HepG2 (cell line): Measurements from ENCODE around the gene MEAF6. TPM values are rescaled to one million over a fixed set of nuclear protein-coding genes. Genes with fewer than 3 reads are reported as not detected.
A peak's percentile ranks its signal among the peaks of the same experiment; 100 is the strongest.

Source experiments
- FOXK2 ChIP-seq: fragments of 450-650 bp; IDR thresholded peaks from 2 replicates; pipeline ENCODE4 v1.6.1; 2016
- GABPB1 ChIP-seq: IDR thresholded peaks from 2 replicates; pipeline ENCODE4 v1.6.1; 2016; ENCODE audit warnings: mild to moderate bottlenecking, missing genetic modification reagents, moderate library complexity, missing compliant biosample characterization
- GATA4 ChIP-seq: sonication (generic); IDR thresholded peaks from 2 replicates; pipeline ENCODE4 v1.6.1; 2016; ENCODE audit warnings: antibody characterized with exemption, low read depth, borderline replicate concordance
- GLI4 ChIP-seq: sonication (generic); formaldehyde crosslinking; IDR thresholded peaks from 2 replicates; pipeline ENCODE4 v1.5.1; 2020; ENCODE audit warnings: missing genetic modification reagents, mild to moderate bottlenecking, moderate library complexity, borderline replicate concordance
- KLF13 ChIP-seq: sonication (generic); formaldehyde crosslinking; IDR thresholded peaks from 2 replicates; pipeline ENCODE4 v1.4.0; 2020; ENCODE audit warnings: mild to moderate bottlenecking, missing genetic modification reagents
- NFATC3 ChIP-seq: sonication (generic); formaldehyde crosslinking; IDR thresholded peaks from 2 replicates; pipeline ENCODE4 v1.5.1; 2020; ENCODE audit warnings: mild to moderate bottlenecking, missing genetic modification reagents
- NFE2L2 ChIP-seq: fragments of 150-350 bp; IDR thresholded peaks from 2 replicates; pipeline ENCODE4 v1.6.1; 2014; ENCODE audit warnings: low read length
- PRPF4 ChIP-seq: fragments of 200-400 bp; formaldehyde crosslinking; IDR thresholded peaks from 2 replicates; pipeline ENCODE4 v1.6.1; 2016; ENCODE audit warnings: low read length, low read depth; ENCODE audit not compliant: poor library complexity, severe bottlenecking
- SIX1 ChIP-seq: sonication (generic); formaldehyde crosslinking; IDR thresholded peaks from 2 replicates; pipeline ENCODE4 v1.4.0; 2020; ENCODE audit warnings: missing genetic modification reagents, borderline replicate concordance
- SMC3 ChIP-seq: IDR thresholded peaks from 2 replicates; pipeline ENCODE4 v1.6.1; 2011; ENCODE audit warnings: low read length, improper control_type of control experiment
- SRSF4 ChIP-seq: fragments of 200-400 bp; formaldehyde crosslinking; IDR thresholded peaks from one replicate; pipeline ENCODE4 v1.6.1; 2018; ENCODE audit warnings: mild to moderate bottlenecking, low read depth, low read length, moderate library complexity; ENCODE audit not compliant: poor library complexity, severe bottlenecking
- TOPORS ChIP-seq: sonication (generic); formaldehyde crosslinking; IDR thresholded peaks from 2 replicates; pipeline ENCODE4 v1.8.0; 2023; ENCODE audit warnings: mild to moderate bottlenecking, missing genetic modification reagents
- XRCC5 ChIP-seq: fragments of 200-400 bp; formaldehyde crosslinking; optimal IDR thresholded peaks from 2 replicates; pipeline ENCODE3; 2017; ENCODE audit warnings: mild to moderate bottlenecking, low read length
- ZFP36L2 ChIP-seq: sonication (generic); formaldehyde crosslinking; IDR thresholded peaks from 2 replicates; pipeline ENCODE4 v1.4.0; 2020; ENCODE audit warnings: missing genetic modification reagents
- ZNF614 ChIP-seq: IDR thresholded peaks from 2 replicates; pipeline ENCODE4 v1.6.1; 2018; ENCODE audit warnings: missing biosample characterization, missing genetic modification reagents, inconsistent platforms, borderline replicate concordance
- ZNF629 ChIP-seq: sonication (generic); formaldehyde crosslinking; conservative IDR thresholded peaks from 2 replicates; pipeline ENCODE4 v1.5.0; 2020; ENCODE audit warnings: missing genetic modification reagents
- ZNF660 ChIP-seq: sonication (generic); formaldehyde crosslinking; IDR thresholded peaks from 2 replicates; pipeline ENCODE4 v1.5.1; 2020; ENCODE audit warnings: mild to moderate bottlenecking, low read depth, missing genetic modification reagents, borderline replicate concordance
- ZNF761 ChIP-seq: sonication (generic); formaldehyde crosslinking; conservative IDR thresholded peaks from 2 replicates; pipeline ENCODE4 v1.4.0; 2020; ENCODE audit warnings: mild to moderate bottlenecking, missing genetic modification reagents
- ZSCAN20 ChIP-seq: sonication (generic); formaldehyde crosslinking; IDR thresholded peaks from 2 replicates; pipeline ENCODE4 v1.4.0; 2020; ENCODE audit warnings: missing genetic modification reagents, mild to moderate bottlenecking, borderline replicate concordance
- polyA plus RNA-seq, 8 experiments: library from polyadenylated mRNA; depleted of rRNA in 3 of 8; stranded (reverse) in 7 of 8; unstranded in 1 of 8; fragments of >200 nt; fragmentation: Illumina TruSeq in 4 of 8; extraction: Trizol in 4 of 8; gene quantifications; 2 replicates each; pipeline versions ENCODE4 v1.2.1 to v1.2.3, GENCODE V29; 2011 to 2016; ENCODE audit warnings: low read depth in 4 of 8, missing spikeins in 1 of 8, mixed read lengths in 1 of 8; ENCODE audit not compliant: insufficient read depth in 1 of 8
- total RNA-seq, 5 experiments: library from RNA; depleted of rRNA; stranded (reverse); fragments of >200 nt; fragmentation: Illumina TruSeq; extraction: Trizol; gene quantifications; 2 replicates each; pipeline ENCODE4 v1.2.3, GENCODE V29; 2016; ENCODE audit warnings: low read depth in 1 of 5
- TF ChIP-seq, protein P1 (sequence below): sonication (generic); formaldehyde crosslinking; IDR thresholded peaks from 2 replicates; pipeline ENCODE4; 2020; ENCODE audit warnings: missing genetic modification reagents, mild to moderate bottlenecking, borderline replicate concordance
- TF ChIP-seq, protein P2 (sequence below): sonication (generic); formaldehyde crosslinking; IDR thresholded peaks from 2 replicates; pipeline ENCODE4 v1.5.1; 2020; ENCODE audit warnings: missing genetic modification reagents, mild to moderate bottlenecking, borderline replicate concordance
- TF ChIP-seq, protein P3 (sequence below): sonication (generic); formaldehyde crosslinking; IDR thresholded peaks from 2 replicates; pipeline ENCODE4 v1.9.0; 2021; ENCODE audit warnings: missing genetic modification reagents, borderline replicate concordance

MEAF6 gene
- total and polyA plus RNA-seq, 2 of the 13 experiments (the other 11 are each of a cell fraction or from before 2014, with no cell fraction given), result 29.5 to 45.6 TPM

DNA sequence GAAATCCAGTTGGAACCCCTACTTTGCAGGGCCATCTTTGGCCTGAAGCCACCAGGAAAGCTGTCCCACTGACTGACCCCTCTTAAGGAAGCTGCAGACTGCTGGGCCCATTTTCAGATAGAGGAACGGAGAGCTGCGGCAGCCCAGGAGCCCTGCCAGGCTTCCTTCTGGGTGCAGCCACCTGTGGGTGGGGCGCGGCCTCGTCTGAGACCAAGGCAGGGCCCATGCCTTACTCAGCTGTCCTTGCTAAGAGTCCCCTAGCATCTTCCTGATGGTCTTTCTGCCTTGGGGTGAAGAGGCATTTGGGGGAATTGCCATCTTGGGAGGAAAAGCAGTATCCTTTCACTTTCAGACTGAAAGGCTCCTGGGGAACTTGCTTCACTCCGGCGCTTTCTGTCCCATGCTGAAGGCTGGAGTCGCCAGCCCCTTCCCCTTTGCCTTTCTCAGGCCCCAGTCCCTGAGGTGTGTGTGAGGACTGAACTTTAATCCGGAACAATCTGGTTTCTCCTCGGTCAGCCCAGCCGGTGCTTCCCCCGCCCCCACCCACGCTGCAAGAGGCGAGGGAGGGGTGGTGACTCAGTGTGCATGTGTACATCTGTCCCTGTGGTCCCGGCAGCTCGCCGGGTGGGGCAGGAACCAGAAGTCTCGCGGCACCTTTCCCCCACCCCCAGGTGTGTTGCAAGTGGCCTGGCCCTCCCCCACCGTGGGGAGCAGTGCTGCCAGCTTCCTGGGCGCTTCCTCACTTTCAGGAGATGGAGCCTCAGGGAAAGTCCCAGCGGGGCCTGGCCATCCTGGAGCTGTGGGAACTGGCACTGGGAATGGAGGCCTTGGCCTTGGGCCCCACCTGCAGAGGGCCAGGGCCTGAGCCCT lies 35.1 kb downstream of the MEAF6 start (continued):
- TF ChIP-seq, protein P1, sequence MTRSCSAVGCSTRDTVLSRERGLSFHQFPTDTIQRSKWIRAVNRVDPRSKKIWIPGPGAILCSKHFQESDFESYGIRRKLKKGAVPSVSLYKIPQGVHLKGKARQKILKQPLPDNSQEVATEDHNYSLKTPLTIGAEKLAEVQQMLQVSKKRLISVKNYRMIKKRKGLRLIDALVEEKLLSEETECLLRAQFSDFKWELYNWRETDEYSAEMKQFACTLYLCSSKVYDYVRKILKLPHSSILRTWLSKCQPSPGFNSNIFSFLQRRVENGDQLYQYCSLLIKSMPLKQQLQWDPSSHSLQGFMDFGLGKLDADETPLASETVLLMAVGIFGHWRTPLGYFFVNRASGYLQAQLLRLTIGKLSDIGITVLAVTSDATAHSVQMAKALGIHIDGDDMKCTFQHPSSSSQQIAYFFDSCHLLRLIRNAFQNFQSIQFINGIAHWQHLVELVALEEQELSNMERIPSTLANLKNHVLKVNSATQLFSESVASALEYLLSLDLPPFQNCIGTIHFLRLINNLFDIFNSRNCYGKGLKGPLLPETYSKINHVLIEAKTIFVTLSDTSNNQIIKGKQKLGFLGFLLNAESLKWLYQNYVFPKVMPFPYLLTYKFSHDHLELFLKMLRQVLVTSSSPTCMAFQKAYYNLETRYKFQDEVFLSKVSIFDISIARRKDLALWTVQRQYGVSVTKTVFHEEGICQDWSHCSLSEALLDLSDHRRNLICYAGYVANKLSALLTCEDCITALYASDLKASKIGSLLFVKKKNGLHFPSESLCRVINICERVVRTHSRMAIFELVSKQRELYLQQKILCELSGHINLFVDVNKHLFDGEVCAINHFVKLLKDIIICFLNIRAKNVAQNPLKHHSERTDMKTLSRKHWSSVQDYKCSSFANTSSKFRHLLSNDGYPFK, result no peak
- TF ChIP-seq GLI4 (CRISPR knock-in tag), result no peak
- peak; percentile 87 for TF ChIP-seq FOXK2
- peak; percentile 46; the same call in 1 of the 2 replicates for TF ChIP-seq SIX1
- TF ChIP-seq ZNF629 (CRISPR knock-in tag), result no peak
- TF ChIP-seq GABPB1 (CRISPR knock-in tag), result peak; percentile 87
- TF ChIP-seq GATA4, result 0 out of 2 replicates have a peak, but pooled peaks have one; percentile 17
- TF ChIP-seq NFATC3 (CRISPR knock-in tag), result no peak
- TF ChIP-seq SRSF4, result no peak
- no peak for TF ChIP-seq NFE2L2
- no peak for TF ChIP-seq TOPORS
- no peak for TF ChIP-seq ZFP36L2
- TF ChIP-seq, protein P2, sequence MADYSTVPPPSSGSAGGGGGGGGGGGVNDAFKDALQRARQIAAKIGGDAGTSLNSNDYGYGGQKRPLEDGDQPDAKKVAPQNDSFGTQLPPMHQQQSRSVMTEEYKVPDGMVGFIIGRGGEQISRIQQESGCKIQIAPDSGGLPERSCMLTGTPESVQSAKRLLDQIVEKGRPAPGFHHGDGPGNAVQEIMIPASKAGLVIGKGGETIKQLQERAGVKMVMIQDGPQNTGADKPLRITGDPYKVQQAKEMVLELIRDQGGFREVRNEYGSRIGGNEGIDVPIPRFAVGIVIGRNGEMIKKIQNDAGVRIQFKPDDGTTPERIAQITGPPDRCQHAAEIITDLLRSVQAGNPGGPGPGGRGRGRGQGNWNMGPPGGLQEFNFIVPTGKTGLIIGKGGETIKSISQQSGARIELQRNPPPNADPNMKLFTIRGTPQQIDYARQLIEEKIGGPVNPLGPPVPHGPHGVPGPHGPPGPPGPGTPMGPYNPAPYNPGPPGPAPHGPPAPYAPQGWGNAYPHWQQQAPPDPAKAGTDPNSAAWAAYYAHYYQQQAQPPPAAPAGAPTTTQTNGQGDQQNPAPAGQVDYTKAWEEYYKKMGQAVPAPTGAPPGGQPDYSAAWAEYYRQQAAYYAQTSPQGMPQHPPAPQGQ (CRISPR knock-in tag), result no peak
- TF ChIP-seq KLF13, result no peak
- TF ChIP-seq ZNF614 (CRISPR knock-in tag), result peak; percentile 65
- no peak; the same call in 1 of the 2 replicates for TF ChIP-seq SMC3
- TF ChIP-seq ZNF660, result no peak
- peak; percentile 58 for TF ChIP-seq XRCC5
- no peak for TF ChIP-seq PRPF4
- TF ChIP-seq ZNF761, result no peak
- TF ChIP-seq, protein P3, sequence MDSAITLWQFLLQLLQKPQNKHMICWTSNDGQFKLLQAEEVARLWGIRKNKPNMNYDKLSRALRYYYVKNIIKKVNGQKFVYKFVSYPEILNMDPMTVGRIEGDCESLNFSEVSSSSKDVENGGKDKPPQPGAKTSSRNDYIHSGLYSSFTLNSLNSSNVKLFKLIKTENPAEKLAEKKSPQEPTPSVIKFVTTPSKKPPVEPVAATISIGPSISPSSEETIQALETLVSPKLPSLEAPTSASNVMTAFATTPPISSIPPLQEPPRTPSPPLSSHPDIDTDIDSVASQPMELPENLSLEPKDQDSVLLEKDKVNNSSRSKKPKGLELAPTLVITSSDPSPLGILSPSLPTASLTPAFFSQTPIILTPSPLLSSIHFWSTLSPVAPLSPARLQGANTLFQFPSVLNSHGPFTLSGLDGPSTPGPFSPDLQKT (CRISPR knock-in tag), result no peak
- TF ChIP-seq ZSCAN20, result no peak
